CD8-positive, alpha-beta memory T cell (primary cell): ENCODE measurements around the gene HEATR5B. TPM values are rescaled to one million over a fixed set of nuclear protein-coding genes. Genes with fewer than 3 reads are reported as not detected.
A peak's percentile ranks its signal among the peaks of the same experiment; 100 is the strongest.
"Not testable (repeated sequence)": the region's sequence is repeated elsewhere in the genome, so short reads cannot be mapped to it uniquely, and the experiment has no call there.

Experiments
- CTCF ChIA-PET: fragments of 350-600 bp; sonication (Branson Sonifier 250); formaldehyde crosslinking; loops from one replicate; lab custom pipeline; 2021; ENCODE audit warnings: antibody characterized with exemption; lab: Charles Lee
- POLR2A ChIA-PET: fragments of 350-600 bp; sonication (Branson Sonifier 250); formaldehyde crosslinking; loops from one replicate; lab custom pipeline; 2021; ENCODE audit warnings: antibody characterized with exemption; lab: Charles Lee
- DNase-seq, 5 donors: peaks; one replicate each; pipeline versions ENCODE4 v3.0.0 to v3.0.0-alpha.2; 2020 to 2022; ENCODE audit warnings: mixed read lengths in 1 of 5
- H3K27ac ChIP-seq: one replicate; pipeline ENCODE4 v1.7.0; 2013; ENCODE audit warnings: low read depth, mild to moderate bottlenecking, low read length, moderate library complexity
- H3K27me3 ChIP-seq: 2 replicates; pipeline ENCODE4 v1.7.0; 2013; ENCODE audit warnings: low read length, mild to moderate bottlenecking; ENCODE audit not compliant: insufficient read depth, poor library complexity, severe bottlenecking
- H3K36me3 ChIP-seq: 2 replicates; pipeline ENCODE4 v1.7.0; 2013; ENCODE audit warnings: mild to moderate bottlenecking, low read length, moderate library complexity; ENCODE audit not compliant: insufficient read depth
- H3K4me1 ChIP-seq: 2 replicates; pipeline ENCODE4 v1.7.0; 2013; ENCODE audit warnings: mild to moderate bottlenecking, low read length, moderate library complexity; ENCODE audit not compliant: insufficient read depth
- H3K4me3 ChIP-seq: 2 replicates; pipeline ENCODE4 v1.7.0; 2013; ENCODE audit warnings: mild to moderate bottlenecking, low read length
- H3K9me3 ChIP-seq: 2 replicates; pipeline ENCODE4 v1.7.0; 2013; ENCODE audit warnings: mild to moderate bottlenecking, low read length
- H3K27ac Mint-ChIP-seq, 8 donors: one replicate each; pipeline ENCODE4 v1.8.0; 2020 to 2021; ENCODE audit warnings: mixed read lengths in 8 of 8, mild to moderate bottlenecking in 6 of 8, inconsistent platforms in 3 of 8, moderate library complexity in 3 of 8
- H3K27me3 Mint-ChIP-seq, 2 donors: one replicate each; pipeline ENCODE4 v1.8.0; 2020 to 2021; ENCODE audit warnings: mixed read lengths in 2 of 2, mild to moderate bottlenecking in 1 of 2, moderate library complexity in 1 of 2
- H3K36me3 Mint-ChIP-seq, 3 donors: one replicate each; pipeline ENCODE4 v1.8.0; 2020 to 2021; ENCODE audit warnings: mixed read lengths in 3 of 3, inconsistent platforms in 1 of 3, mild to moderate bottlenecking in 1 of 3
- H3K4me1 Mint-ChIP-seq, 3 donors: one replicate each; pipeline ENCODE4 v1.8.0; 2020 to 2021; ENCODE audit warnings: mixed read lengths in 3 of 3, inconsistent platforms in 1 of 3, mild to moderate bottlenecking in 1 of 3
- H3K4me3 Mint-ChIP-seq, 7 donors: one replicate each; pipeline ENCODE4 v1.8.0; 2020 to 2021; ENCODE audit warnings: mixed read lengths in 7 of 7, mild to moderate bottlenecking in 6 of 7, moderate library complexity in 4 of 7, inconsistent platforms in 2 of 7
- H3K9me3 Mint-ChIP-seq, 5 donors: one replicate each; pipeline ENCODE4 v1.8.0; 2020 to 2022; ENCODE audit warnings: mixed read lengths in 5 of 5, mild to moderate bottlenecking in 3 of 5, moderate library complexity in 2 of 5, inconsistent platforms in 1 of 5
- polyA plus RNA-seq: library from polyadenylated mRNA; unstranded; fragments of 300-500 nt; fragmentation: Illumina TruSeq; gene quantifications from one replicate; pipeline ENCODE4 v1.2.3, GENCODE V29; 2021
- total RNA-seq, 2 experiments: library from RNA; stranded (reverse); gene quantifications; one replicate each; pipeline ENCODE4 v1.2.3, GENCODE V29; 2021

HEATR5B gene
- total and polyA plus RNA-seq, 3 experiments from 2014 or later, result 11.4 to 20.0 (median 18.2) TPM

DNA sequence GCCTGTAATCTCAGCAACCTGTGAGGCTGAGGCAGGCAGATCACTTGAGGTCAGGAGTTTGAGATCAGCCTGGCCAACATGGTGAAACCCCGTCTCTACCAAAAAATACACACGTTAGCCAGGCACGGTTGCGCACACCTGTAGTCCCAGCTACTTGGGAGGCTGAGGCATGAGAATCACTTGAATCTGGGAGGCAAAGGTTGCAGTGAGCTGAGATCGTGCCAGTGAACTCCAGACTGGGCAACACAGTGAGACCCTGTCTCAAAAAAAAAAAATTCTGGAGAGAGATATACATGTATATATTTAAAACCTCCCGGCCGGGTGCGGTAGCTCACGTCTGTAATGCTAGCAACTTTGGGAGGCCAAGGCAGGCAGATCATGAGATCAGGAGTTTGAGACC lies 84.8 kb downstream of the HEATR5B start:
- H3K27me3 Mint-ChIP-seq, CTCF ChIA-PET: not testable (repeated sequence)

GRCh38 chr2:36993841-36994620 lies 90.1 kb downstream of the HEATR5B start:
- Mint-ChIP-seq H3K4me3 (no peak overlapping the region), H3K27me3 (no peaks in the 10 kb centered on the region), H3K4me1 (no peaks in the 10 kb centered on the region), H3K36me3 (peaks cover 11 to 50% (median 11%) of the 10 kb centered on the region in 3 donors), H3K27ac (peak overlapping the region in 1 of 8 donors; percentile 19), H3K9me3 (no peaks in the 10 kb centered on the region)
- Histone ChIP-seq H3K27ac (no peak overlapping the region), H3K4me3 (no peak overlapping the region), H3K9me3 (no peaks in the 10 kb centered on the region), H3K4me1 (no peaks in the 10 kb centered on the region), H3K36me3 (peaks cover 4% of the 10 kb centered on the region), H3K27me3 (no peaks in the 10 kb centered on the region)
- no peak for DNase-seq
- ChIA-PET CTCF (no interaction called here), POLR2A (no interaction called here)

More for the DNA sequence above, 84.8 kb downstream of the HEATR5B start:
- H3K27me3 ChIP-seq, DNase-seq, H3K27ac Mint-ChIP-seq, H3K4me1 ChIP-seq, H3K4me3 Mint-ChIP-seq, H3K4me1 Mint-ChIP-seq, H3K9me3 ChIP-seq, POLR2A ChIA-PET, H3K4me3 ChIP-seq, H3K9me3 Mint-ChIP-seq, H3K36me3 ChIP-seq, H3K27ac ChIP-seq: not testable (repeated sequence)
- peaks cover 0 to 68% (median 17%) of the 10 kb centered on the region in 3 donors for H3K36me3 Mint-ChIP-seq

- Mint-ChIP-seq H3K27ac (peak overlapping the region in 2 of 8 donors; percentile 3 to 43), H3K4me3 (no peak overlapping the region), H3K27me3 (no peaks in the 10 kb centered on the region), H3K36me3 (peaks cover 11 to 37% (median 12%) of the 10 kb centered on the region in 3 donors), H3K9me3 (no peaks in the 10 kb centered on the region), H3K4me1 (no peaks in the 10 kb centered on the region)
- Histone ChIP-seq H3K27me3 (no peaks in the 10 kb centered on the region), H3K4me3 (no peak overlapping the region), H3K4me1 (no peaks in the 10 kb centered on the region), H3K36me3 (no peaks in the 10 kb centered on the region), H3K27ac (no peak overlapping the region), H3K9me3 (no peaks in the 10 kb centered on the region)
- POLR2A ChIA-PET, result no interaction called here
- CTCF ChIA-PET, result interaction anchor here (0.6 kb wide), 1 partner anchor 13 kb away, joined by 4 read pairs; no protein-coding TSS in a partner anchor
- DNase-seq, result no peak
Observed at GRCh38 chr2:36988008-36988407, 96.2 kb downstream of the HEATR5B start.

GRCh38 chr2:36982467-36982866 lies 101.7 kb downstream of the HEATR5B start:
- H3K36me3 Mint-ChIP-seq, result peaks cover 9 to 38% (median 23%) of the 10 kb centered on the region in 3 donors
- POLR2A ChIA-PET, result no interaction called here
- CTCF ChIA-PET, result no interaction called here
- Histone ChIP-seq H3K27ac (no peak overlapping the region), H3K4me3 (no peak overlapping the region), H3K4me1 (no peaks in the 10 kb centered on the region), H3K27me3 (no peaks in the 10 kb centered on the region), H3K9me3 (no peaks in the 10 kb centered on the region), H3K36me3 (no peaks in the 10 kb centered on the region)
- H3K27ac Mint-ChIP-seq, result peak overlapping the region in 2 of 8 donors; percentile 58 to 63
- no peaks in the 10 kb centered on the region for H3K9me3 Mint-ChIP-seq
- no peak for DNase-seq
- H3K27me3 Mint-ChIP-seq, result no peaks in the 10 kb centered on the region
- no peak overlapping the region for H3K4me3 Mint-ChIP-seq
- H3K4me1 Mint-ChIP-seq, result peaks cover 0 to 4% (median 0%) of the 10 kb centered on the region in 3 donors

DNA sequence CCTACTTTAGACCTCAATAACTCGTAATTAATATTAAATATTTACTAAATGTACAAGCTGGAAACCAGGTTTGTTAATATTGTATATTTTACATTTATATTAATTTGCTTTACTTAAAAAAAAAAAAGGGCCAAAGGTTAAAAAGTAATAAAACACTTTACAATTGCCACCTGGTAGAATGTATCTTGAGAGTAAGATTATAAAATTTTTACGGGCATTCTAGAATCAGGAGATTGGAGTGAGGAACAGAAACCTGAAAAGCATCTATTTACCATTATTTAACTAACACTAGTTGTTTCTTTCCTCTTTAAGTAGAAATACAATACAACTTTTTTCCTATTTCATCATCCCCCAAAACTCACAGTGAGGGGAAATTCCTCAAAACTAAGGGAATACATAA lies 102.3 kb downstream of the HEATR5B start:
- CTCF ChIA-PET, result no interaction called here
- DNase-seq, result no peak
- POLR2A ChIA-PET, result no interaction called here
- H3K4me1 ChIP-seq, result no peaks in the 10 kb centered on the region
- Mint-ChIP-seq H3K36me3 (peaks cover 9 to 35% (median 23%) of the 10 kb centered on the region in 3 donors), H3K27me3 (no peaks in the 10 kb centered on the region), H3K27ac (no peak overlapping the region), H3K4me1 (peaks cover 0 to 4% (median 0%) of the 10 kb centered on the region in 3 donors), H3K9me3 (no peaks in the 10 kb centered on the region), H3K4me3 (no peak overlapping the region)
- no peak overlapping the region for H3K4me3 ChIP-seq
- no peaks in the 10 kb centered on the region for H3K27me3 ChIP-seq
- H3K27ac ChIP-seq, result no peak overlapping the region
- H3K36me3 ChIP-seq, result no peaks in the 10 kb centered on the region
- no peaks in the 10 kb centered on the region for H3K9me3 ChIP-seq

GRCh38 chr2:36979007-36979406 lies 105.2 kb downstream of the HEATR5B start:
- H3K27ac ChIP-seq, H3K4me1 Mint-ChIP-seq, H3K9me3 Mint-ChIP-seq, H3K27me3 Mint-ChIP-seq, POLR2A ChIA-PET, H3K27me3 ChIP-seq, H3K9me3 ChIP-seq, CTCF ChIA-PET, H3K4me1 ChIP-seq, H3K4me3 ChIP-seq, H3K36me3 ChIP-seq, DNase-seq: not testable (repeated sequence)
- Mint-ChIP-seq H3K36me3 (peaks cover 9 to 28% (median 18%) of the 10 kb centered on the region in 3 donors), H3K27ac (peak overlapping the region in 5 of 8 donors; percentile 1 to 78 (median 15)), H3K4me3 (peak overlapping the region in 1 of 7 donors; percentile 43)

DNA sequence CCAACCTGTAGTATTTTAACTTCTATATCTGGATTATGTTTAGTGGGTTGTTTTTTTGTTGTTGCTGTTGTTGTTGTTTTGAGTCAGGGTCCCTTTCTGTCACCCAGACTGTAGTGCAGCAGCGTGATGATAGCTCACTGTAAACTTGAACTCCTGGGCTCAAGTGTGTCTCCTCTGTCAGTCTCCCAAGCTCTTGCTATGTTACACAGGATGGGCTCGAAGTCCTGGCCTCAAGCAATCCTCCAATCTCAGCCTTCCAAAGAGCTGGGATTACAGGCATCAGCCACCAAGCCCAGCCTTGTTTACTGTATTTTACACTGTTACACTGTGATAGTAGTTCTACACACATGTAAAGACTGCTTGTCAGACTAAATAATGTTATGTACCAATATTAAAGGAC lies 108.1 kb downstream of the HEATR5B start:
- Mint-ChIP-seq H3K27me3 (no peaks in the 10 kb centered on the region), H3K4me1 (no peaks in the 10 kb centered on the region), H3K9me3 (no peaks in the 10 kb centered on the region), H3K4me3 (no peak overlapping the region), H3K36me3 (peaks cover 9 to 16% (median 12%) of the 10 kb centered on the region in 3 donors), H3K27ac (peak overlapping the region in 1 of 8 donors; percentile 77)
- H3K36me3 ChIP-seq, result no peaks in the 10 kb centered on the region
- ChIA-PET CTCF (no interaction called here), POLR2A (no interaction called here)
- H3K4me3 ChIP-seq, result no peak overlapping the region
- no peak for DNase-seq
- H3K27ac ChIP-seq, result no peak overlapping the region
- H3K4me1 ChIP-seq, result no peaks in the 10 kb centered on the region
- H3K27me3 ChIP-seq, result no peaks in the 10 kb centered on the region
- H3K9me3 ChIP-seq, result no peaks in the 10 kb centered on the region

GRCh38 chr2:36975306-36975705 lies 108.9 kb downstream of the HEATR5B start:
- ChIA-PET CTCF (interaction anchor here (0.6 to 0.7 kb wide), 2 partner anchors 9 to 12 kb away, joined by 4 read pairs; partner anchors contain the start of gene STRN), POLR2A (no interaction called here)
- no peak for DNase-seq
- no peak overlapping the region for H3K27ac Mint-ChIP-seq
- no peaks in the 10 kb centered on the region for H3K27me3 Mint-ChIP-seq
- H3K27me3 ChIP-seq, result no peaks in the 10 kb centered on the region
- H3K36me3 Mint-ChIP-seq, result peaks cover 8 to 11% (median 9%) of the 10 kb centered on the region in 3 donors
- H3K4me1 Mint-ChIP-seq, result no peaks in the 10 kb centered on the region
- no peak overlapping the region for H3K27ac ChIP-seq
- H3K4me1 ChIP-seq, result no peaks in the 10 kb centered on the region
- no peaks in the 10 kb centered on the region for H3K36me3 ChIP-seq
- H3K9me3 ChIP-seq, result no peaks in the 10 kb centered on the region
- H3K4me3 Mint-ChIP-seq, result no peak overlapping the region
- no peak overlapping the region for H3K4me3 ChIP-seq
- H3K9me3 Mint-ChIP-seq, result no peaks in the 10 kb centered on the region
